HG02870 (cell line): ENCODE measurements around the gene CCDC148.

ENCODE experiments used
- ATAC-seq: cut with Tn5 transposase; IDR thresholded peaks from one replicate; pipeline ENCODE4 v1.9.1; 2021; ENCODE audit warnings: mild to moderate bottlenecking, moderate library complexity; ENCODE audit not compliant: unreplicated experiment

Gene CCDC148

GRCh38 chr2:158182676-158183295 is 273.8 kb downstream of the CCDC148 start:
- ATAC-seq, result no peak

DNA sequence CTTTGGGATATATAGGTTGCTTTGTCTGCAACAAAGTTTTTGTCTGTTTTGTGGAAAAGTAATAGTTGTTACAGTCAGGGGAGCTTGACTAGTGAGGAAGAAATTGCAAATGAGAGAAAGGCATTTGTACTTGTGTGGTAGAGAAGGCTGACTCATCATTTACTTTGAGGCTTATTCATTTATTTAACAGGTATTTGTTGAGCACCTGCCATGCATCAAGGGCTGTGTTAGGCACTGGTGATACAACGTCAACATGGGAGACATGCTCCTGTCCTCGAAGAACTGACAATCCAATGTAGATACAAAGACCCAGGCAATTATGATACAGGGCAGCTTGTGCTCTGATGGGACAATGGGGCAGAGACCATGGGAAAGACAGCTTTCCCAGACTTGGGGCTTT is 275.4 kb downstream of the CCDC148 start:
- no peak for ATAC-seq

DNA sequence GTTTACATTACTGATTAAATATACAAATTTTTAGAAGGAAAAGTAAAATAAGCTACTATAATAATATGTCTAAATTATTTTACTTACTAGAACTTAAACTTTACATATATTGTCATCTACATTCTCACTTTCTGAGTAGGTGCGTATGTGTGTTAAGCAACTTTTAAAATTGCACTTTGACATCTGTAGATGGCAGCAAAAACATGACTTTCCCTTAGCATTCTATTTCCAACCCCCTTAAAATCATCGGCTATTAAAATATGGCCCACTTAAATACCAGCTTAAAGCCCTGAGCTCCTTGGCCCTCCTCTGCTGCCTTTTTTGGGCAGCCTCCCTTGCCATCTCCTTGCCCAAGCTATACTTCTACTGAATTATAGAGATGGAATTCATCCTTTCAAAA is 276.9 kb downstream of the CCDC148 start:
- no peak for ATAC-seq

DNA sequence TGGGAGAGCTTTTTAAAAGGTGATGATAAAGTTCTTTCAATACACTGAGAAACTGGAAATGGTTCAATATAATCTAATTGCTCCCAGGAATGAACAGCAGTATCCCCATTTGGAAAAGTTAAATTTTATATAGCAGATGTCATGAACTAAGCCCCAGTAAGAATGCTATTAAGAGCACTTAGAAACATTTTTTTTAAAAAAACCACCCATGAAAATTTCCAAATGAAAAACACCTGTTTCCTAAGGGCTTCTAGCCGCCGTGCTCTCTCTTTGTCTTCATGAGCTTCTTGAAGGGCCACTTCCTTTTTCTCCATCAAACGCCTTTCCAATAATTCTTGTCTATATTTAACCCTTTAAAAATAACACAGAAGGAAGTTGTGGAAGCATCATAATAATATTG is 277.9 kb downstream of the CCDC148 start:
- ATAC-seq, result no peak

GRCh38 chr2:158174956-158175355 is 281.6 kb downstream of the CCDC148 start:
- ATAC-seq, result no peak

GRCh38 chr2:158174495-158174894 is 282.1 kb downstream of the CCDC148 start:
- ATAC-seq, result no peak

GRCh38 chr2:158172719-158173118 is 283.8 kb downstream of the CCDC148 start:
- no peak for ATAC-seq

DNA sequence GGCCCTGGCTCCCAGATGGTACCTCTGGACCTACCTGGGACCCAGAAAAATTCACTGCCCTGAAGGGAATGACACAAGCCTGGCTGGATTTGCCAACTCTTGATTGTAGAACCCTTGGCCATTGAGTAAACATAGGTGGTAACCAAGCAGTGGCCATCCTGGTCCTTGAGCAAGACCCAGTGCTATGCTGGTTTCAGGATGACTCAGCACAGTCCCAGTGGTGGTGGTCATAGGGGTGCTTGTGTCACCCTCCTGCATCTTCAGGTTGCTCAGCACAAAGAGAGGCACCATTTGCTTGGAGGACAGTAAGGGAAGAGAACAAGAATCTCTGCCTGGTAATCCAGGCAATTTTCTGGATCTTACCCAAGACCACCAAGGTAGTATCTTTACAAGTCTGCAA is 302.0 kb downstream of the CCDC148 start:
- ATAC-seq, result no peak

DNA sequence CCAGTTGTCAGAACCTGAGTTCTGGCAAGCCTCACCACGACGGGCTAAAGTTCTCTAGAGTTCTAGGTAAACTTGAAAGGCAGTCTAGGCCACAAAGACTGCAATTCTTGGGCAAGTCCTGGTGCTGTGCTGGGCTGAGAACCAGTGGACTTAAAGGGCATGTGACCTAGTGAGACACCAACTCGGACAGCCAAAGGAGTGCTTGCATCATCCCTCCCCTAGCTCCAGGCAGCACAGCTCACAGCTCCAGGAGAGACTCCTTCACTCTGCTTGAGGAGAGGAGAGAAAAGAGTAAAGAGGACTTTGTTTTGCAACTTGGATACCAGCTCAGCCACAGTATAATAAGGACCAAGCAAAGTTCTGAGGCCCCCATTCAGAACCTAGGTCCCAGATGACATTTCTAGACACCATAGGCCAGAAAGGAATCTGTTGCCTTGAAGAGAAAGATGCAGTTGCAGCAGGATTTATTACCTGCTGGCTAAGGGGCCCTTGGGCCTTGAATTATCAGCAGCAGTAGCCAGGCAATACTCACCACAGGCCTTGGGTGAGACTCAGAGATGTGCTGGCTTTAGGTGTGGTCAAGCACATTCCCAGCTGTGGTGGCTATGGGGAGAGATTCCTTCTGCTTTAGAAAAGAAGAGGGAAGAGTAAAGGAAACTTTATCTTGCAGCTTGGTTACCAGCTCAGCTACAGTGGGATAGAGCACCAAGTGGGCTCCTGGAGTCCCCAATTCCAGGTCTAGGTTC is 303.1 kb downstream of the CCDC148 start:
- ATAC-seq, result no peak

DNA sequence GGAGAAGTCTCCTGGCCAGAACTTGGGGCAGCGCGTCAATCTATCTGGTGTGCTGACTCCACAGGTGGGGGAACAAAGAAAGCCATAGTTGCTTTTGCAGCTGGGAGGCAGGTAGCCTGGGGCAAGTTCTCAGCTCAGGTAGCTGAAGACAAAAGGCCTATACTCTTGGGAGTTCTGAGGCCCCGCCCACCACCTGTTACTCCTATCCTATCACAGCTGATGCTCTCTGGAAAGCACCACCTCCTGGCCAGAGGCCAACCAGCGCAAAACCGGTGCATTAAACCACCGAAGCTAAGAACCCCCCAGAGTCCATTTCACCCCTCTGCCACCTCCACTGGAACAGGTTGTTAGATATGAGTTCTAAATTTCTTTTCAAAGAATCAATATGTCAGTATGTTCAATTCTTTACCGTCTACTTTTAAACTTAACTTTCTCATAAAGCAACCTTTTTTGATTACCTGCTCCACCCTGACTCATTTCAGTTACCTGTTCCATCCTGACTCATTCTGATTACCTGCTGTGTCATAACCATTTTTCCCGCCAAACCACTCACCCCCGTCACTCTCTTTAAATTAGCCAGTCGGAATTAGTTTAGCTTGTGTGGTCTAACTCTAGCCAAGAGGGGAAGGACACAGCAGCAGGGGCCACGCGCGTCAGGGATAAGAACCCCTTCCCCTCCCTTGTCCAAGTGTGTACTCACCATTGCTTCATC is 311.5 kb downstream of the CCDC148 start:
- ATAC-seq, result no peak

- ATAC-seq, result no peak
Observed at GRCh38 chr2:158143703-158144360, 312.7 kb downstream of the CCDC148 start.

- ATAC-seq, result no peak
Observed at GRCh38 chr2:158142568-158143332, 313.8 kb downstream of the CCDC148 start.

GRCh38 chr2:158142165-158142564 is 314.4 kb downstream of the CCDC148 start:
- ATAC-seq, result no peak

GRCh38 chr2:158140201-158140600 is 316.4 kb downstream of the CCDC148 start:
- no peak for ATAC-seq

- ATAC-seq, result no peak
Observed at GRCh38 chr2:158138255-158138654, 318.3 kb downstream of the CCDC148 start.

DNA sequence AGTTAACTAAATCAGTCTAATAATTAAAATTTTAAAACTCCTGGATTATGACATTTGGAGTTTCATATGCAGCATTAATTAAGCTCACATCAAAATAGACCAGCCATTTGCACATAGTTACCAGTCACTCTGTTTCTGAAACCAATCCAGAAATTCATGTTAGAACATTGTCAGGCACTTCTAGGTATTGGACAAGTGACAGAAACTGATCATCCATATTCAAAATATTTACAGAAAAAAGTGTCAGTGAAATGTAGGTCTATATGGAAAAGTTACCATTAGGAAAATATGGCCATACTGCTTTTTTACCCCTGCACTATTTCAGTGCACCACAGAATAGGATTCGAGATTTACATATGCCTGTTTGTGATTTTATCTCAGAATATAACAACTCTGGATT is 321.5 kb downstream of the CCDC148 start:
- ATAC-seq, result no peak

- ATAC-seq, result no peak
Observed at GRCh38 chr2:158134655-158135054, 321.9 kb downstream of the CCDC148 start.

DNA sequence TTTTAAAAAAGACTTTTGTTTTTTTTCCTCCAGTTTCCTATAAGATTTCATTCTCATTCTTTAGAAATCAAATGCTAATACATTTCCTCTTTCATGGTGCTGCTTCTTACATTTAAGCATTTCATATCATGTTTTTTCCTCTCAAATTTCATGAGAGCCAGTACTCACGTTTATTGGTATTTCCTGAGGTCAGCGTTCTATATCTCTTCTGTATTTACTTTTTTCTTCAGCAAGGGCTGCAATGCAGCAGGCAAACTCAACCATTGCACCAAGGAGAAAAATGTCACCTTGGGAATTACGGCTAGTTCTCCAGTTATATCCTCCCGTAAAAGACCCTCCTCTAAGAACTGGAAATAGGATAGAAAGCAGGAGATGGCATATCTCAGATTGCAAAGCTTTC is 322.5 kb downstream of the CCDC148 start:
- no peak for ATAC-seq

DNA sequence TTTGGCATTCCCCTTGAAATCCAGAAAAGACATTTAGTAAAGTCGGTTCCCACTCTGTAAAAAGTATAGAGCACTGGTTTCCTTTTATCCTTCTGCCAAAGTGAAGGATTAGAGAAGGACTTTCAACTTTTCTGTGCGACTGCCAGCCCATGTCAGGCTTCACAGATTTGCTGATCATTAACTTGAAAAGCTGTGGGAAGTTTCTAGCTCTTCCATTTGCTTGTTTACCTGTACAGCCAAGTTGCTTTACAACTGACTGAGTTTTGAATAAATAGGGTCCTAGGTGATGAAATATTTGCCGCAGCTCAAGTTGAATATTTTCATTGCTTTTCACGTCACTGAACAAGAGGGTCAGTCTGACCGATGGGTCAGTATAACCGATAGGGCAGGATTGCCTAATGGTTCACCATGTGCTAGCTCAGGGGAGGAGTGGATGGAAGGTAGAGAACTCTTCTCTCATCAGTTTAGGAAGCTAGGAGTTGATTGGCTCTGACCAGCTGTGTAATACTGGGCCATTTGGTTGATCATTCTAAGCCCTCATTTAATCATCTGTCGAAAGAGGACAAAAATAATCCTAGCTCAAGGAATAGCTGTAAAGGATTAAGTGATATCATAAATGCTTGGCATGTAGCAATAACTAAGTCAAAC is 324.5 kb downstream of the CCDC148 start:
- ATAC-seq, result no peak

DNA sequence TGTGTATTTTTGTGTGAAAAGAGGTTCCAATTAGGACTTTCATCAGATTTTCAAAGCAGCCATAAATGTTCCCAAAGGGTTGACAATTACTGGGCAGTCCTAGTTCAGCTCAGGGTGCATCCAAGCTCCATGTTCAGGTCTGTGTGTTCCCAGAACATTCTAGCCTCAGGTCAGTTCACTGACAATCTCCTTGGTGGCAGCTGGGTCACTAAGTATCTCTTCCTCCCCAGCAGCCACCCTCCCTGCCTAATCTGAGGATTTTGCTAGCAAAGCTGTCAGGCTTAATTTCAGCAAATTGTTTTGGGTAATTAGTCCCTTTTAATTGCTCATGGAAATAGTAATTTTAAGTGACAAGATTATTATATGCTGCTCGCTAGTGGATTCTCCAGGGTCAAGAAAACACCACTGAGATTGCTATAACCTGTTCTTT is 325.1 kb downstream of the CCDC148 start:
- no peak for ATAC-seq
